ENCODE measurements around the gene KDM5C. TPM values are rescaled to one million over a fixed set of nuclear protein-coding genes. Genes with fewer than 3 reads are reported as not detected.

The KDM5C gene
- 10 to 100 TPM; 57.9 to 65.9 (median 61.4) TPM for total RNA-seq (2021; fragmentation: NEBNext Ultra II Directional; extraction: Animal tissue kit (Norgen Biotek cat#: 25700))
- long read RNA-seq, full-length matches to known transcripts: 1 of 4 reads
- long read RNA-seq, partial matches to known transcripts: 2 of 4 reads
- long read RNA-seq, other reads (novel, unspliced or antisense): 1 of 4 reads

GRCh38 chrX:53224860-53225797 lies at the start of gene KDM5C:
KDM5C (minus strand) TSS chrX:53225207; CDS start chrX:53224889, 318 bp downstream.
- peak; percentile 84 for DNase-seq
- H3K36me3 Mint-ChIP-seq (ENCODE audit: low read depth): peaks cover 4% of the 10 kb centered on the region
- peaks cover 35% of the 10 kb centered on the region for H3K4me1 Mint-ChIP-seq (ENCODE audit: low read depth)
- no peaks in the 10 kb centered on the region; the same call in 1 of the 2 replicates for H3K27me3 Mint-ChIP-seq (ENCODE audit: insufficient read depth)
- no peaks in the 10 kb centered on the region for H3K9me3 Mint-ChIP-seq
- TF ChIP-seq, protein P1, sequence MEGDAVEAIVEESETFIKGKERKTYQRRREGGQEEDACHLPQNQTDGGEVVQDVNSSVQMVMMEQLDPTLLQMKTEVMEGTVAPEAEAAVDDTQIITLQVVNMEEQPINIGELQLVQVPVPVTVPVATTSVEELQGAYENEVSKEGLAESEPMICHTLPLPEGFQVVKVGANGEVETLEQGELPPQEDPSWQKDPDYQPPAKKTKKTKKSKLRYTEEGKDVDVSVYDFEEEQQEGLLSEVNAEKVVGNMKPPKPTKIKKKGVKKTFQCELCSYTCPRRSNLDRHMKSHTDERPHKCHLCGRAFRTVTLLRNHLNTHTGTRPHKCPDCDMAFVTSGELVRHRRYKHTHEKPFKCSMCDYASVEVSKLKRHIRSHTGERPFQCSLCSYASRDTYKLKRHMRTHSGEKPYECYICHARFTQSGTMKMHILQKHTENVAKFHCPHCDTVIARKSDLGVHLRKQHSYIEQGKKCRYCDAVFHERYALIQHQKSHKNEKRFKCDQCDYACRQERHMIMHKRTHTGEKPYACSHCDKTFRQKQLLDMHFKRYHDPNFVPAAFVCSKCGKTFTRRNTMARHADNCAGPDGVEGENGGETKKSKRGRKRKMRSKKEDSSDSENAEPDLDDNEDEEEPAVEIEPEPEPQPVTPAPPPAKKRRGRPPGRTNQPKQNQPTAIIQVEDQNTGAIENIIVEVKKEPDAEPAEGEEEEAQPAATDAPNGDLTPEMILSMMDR (IDR thresholded peaks at IDR 0.05): no peak
- peak within 1 kb of the TSS; percentile 99 for H3K27ac Mint-ChIP-seq
- H3K4me3 Mint-ChIP-seq: peak within 1 kb of the TSS; percentile 94

GRCh38 chrX:53272808-53273337 lies 47.9 kb upstream of the KDM5C start:
- Mint-ChIP-seq H3K9me3 (no peaks in the 10 kb centered on the region), H3K27me3 (ENCODE audit: insufficient read depth) (no peaks in the 10 kb centered on the region), H3K36me3 (ENCODE audit: low read depth) (no peaks in the 10 kb centered on the region), H3K4me1 (ENCODE audit: low read depth) (no peaks in the 10 kb centered on the region), H3K4me3 (no peak overlapping the region), H3K27ac (no peak overlapping the region)
- DNase-seq: no peak
- TF ChIP-seq, protein P1 (IDR thresholded peaks at IDR 0.05): no peak

- DNase-seq: no peak
- Mint-ChIP-seq H3K4me1 (ENCODE audit: low read depth) (peaks cover 19% of the 10 kb centered on the region), H3K27me3 (ENCODE audit: insufficient read depth) (no peaks in the 10 kb centered on the region), H3K36me3 (ENCODE audit: low read depth) (no peaks in the 10 kb centered on the region), H3K9me3 (no peaks in the 10 kb centered on the region), H3K27ac (no peak overlapping the region), H3K4me3 (no peak overlapping the region)
- TF ChIP-seq, protein P1 (IDR thresholded peaks at IDR 0.05): no peak
Measured at GRCh38 chrX:53269536-53270107, 44.6 kb upstream of the KDM5C start.

GRCh38 chrX:53268173-53268572 lies 43.2 kb upstream of the KDM5C start:
- H3K4me1 Mint-ChIP-seq (ENCODE audit: low read depth): peaks cover 33% of the 10 kb centered on the region
- TF ChIP-seq, protein P1 (IDR thresholded peaks at IDR 0.05): no peak
- no peak overlapping the region for H3K4me3 Mint-ChIP-seq
- H3K27ac Mint-ChIP-seq: no peak overlapping the region
- no peaks in the 10 kb centered on the region for H3K36me3 Mint-ChIP-seq (ENCODE audit: low read depth)
- no peaks in the 10 kb centered on the region for H3K9me3 Mint-ChIP-seq
- H3K27me3 Mint-ChIP-seq (ENCODE audit: insufficient read depth): no peaks in the 10 kb centered on the region
- no peak for DNase-seq

DNA sequence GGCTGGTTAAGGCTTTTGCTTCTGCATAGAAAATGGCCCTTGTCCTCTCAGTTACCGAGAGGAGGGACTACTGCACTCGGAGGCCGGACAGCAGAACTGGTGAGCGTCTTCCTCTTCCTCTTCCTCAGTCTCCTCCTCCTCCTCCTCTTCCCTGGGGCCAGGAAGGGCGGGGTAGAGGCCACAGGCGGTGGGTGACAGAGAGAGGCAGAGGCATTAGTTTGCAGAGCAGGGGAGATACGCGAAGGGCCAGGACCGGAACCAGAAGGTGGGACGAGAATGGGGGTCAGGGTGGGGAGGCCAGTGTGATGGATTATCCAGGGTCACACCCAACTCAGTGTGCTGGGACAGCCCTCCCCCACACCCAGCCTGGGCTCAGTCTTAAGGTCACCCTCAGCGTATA lies 41.9 kb upstream of the KDM5C start:
- TF ChIP-seq, protein P1 (IDR thresholded peaks at IDR 0.05): no peak
- Mint-ChIP-seq H3K4me3 (no peak overlapping the region), H3K9me3 (no peaks in the 10 kb centered on the region), H3K27ac (no peak overlapping the region), H3K36me3 (ENCODE audit: low read depth) (no peaks in the 10 kb centered on the region), H3K4me1 (ENCODE audit: low read depth) (peaks cover 46% of the 10 kb centered on the region), H3K27me3 (ENCODE audit: insufficient read depth) (peaks cover 2% of the 10 kb centered on the region; the same call in 1 of the 2 replicates)
- DNase-seq: no peak

Measured in HFFc6 (cell line).